HFFc6 (cell line): ENCODE measurements around the gene KCNIP3. TPM values are rescaled to one million over a fixed set of nuclear protein-coding genes. Genes with fewer than 3 reads are reported as not detected.

ENCODE experiments used
- DNase-seq: peaks from one replicate; pipeline ENCODE4 v3.0.0-alpha.2; 2018
- H3K27ac Mint-ChIP-seq: 2 replicates; pipeline ENCODE4 v1.8.0; 2020; ENCODE audit warnings: mild to moderate bottlenecking, mixed read lengths
- H3K27me3 Mint-ChIP-seq: 2 replicates; pipeline ENCODE4 v1.8.0; 2021; ENCODE audit warnings: mild to moderate bottlenecking, moderate library complexity, mixed read lengths; ENCODE audit not compliant: insufficient read depth
- H3K36me3 Mint-ChIP-seq: 2 replicates; pipeline ENCODE4 v1.8.0; 2021; ENCODE audit warnings: low read depth, mixed read lengths
- H3K4me1 Mint-ChIP-seq: 2 replicates; pipeline ENCODE4 v1.8.0; 2020; ENCODE audit warnings: low read depth, mixed read lengths
- H3K4me3 Mint-ChIP-seq: 2 replicates; pipeline ENCODE4 v1.8.0; 2020; ENCODE audit warnings: mild to moderate bottlenecking, moderate library complexity, mixed read lengths
- H3K9me3 Mint-ChIP-seq: 2 replicates; pipeline ENCODE4 v1.8.0; 2020; ENCODE audit warnings: mild to moderate bottlenecking, mixed read lengths
- CTCF ChIP-seq: fragments of 200-600 bp; sonication (generic); IDR thresholded peaks from 2 replicates; pipeline ENCODE4 v1.5.0; 2021; ENCODE audit warnings: antibody characterized with exemption, mild to moderate bottlenecking
- total RNA-seq, 6 experiments: library from RNA; stranded (reverse); fragmentation: NEBNext Ultra II Directional; extraction: Animal tissue kit (Norgen Biotek cat#: 25700); gene quantifications; 2 replicates in 1 of 6; 3 replicates in 5 of 6; pipeline ENCODE4 v1.2.3, GENCODE V29; 2021

Gene KCNIP3
- total RNA-seq, 6 experiments from 2014 or later: 0.56 to 2.4 (median 0.67) TPM

DNA sequence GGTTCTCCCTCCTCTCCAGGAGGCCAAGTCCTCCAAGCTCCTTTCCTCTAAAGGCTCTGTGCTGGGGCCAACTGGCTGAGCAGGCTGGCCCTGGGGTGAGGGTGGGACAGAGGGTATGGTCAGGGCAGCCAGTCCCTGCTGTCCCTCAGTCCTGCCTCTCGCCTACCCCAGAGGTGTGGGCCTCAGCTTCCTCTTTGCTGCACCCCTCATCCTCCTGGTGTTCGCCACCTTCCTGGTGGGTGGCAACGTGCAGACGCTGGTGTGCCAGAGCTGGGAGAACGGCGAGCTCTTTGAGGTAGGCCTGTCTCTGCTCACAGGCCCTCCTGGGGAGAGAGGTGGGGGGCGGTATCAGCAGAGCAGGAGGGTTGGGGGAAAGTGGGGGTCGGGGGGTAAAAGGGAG lies 16.1 kb upstream of the KCNIP3 start:
- Mint-ChIP-seq H3K4me1 (peaks cover 11% of the 10 kb centered on the region), H3K27ac (no peak overlapping the region), H3K27me3 (peaks cover 9% of the 10 kb centered on the region), H3K9me3 (no peaks in the 10 kb centered on the region), H3K4me3 (no peak overlapping the region), H3K36me3 (no peaks in the 10 kb centered on the region)
- no peak for DNase-seq
- no peak for TF ChIP-seq CTCF

- H3K4me3 Mint-ChIP-seq: no peak overlapping the region
- no peak for DNase-seq
- H3K27ac Mint-ChIP-seq: no peak overlapping the region
- H3K4me1 Mint-ChIP-seq: peaks cover 11% of the 10 kb centered on the region
- no peaks in the 10 kb centered on the region for H3K9me3 Mint-ChIP-seq
- H3K27me3 Mint-ChIP-seq: peaks cover 11% of the 10 kb centered on the region
- H3K36me3 Mint-ChIP-seq: no peaks in the 10 kb centered on the region
- TF ChIP-seq CTCF: no peak
These were observed 15.4 kb upstream of the KCNIP3 start for GRCh38 chr2:95281786-95282185.

DNA sequence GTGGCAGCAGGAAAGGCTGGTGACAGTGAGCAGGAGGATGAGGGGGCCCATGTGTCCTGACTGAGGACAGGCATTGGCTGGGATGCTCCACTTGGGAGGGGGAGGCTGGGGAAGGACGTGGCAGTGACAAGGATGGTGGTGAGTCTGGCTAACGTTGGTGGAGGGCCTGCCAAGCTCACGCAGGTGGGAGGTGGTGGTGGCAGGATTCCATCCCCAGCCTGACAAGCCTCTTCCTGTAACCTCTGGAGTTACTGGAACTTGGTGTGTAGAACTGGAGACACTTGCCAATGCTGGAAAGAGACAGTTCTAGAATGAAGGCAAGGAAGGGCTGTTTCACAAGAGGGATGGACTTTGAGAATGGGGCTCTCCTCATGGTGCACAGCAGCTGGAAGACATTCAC lies 14.7 kb upstream of the KCNIP3 start:
- H3K36me3 Mint-ChIP-seq: no peaks in the 10 kb centered on the region
- H3K4me3 Mint-ChIP-seq: no peak overlapping the region
- H3K4me1 Mint-ChIP-seq: peaks cover 11% of the 10 kb centered on the region
- H3K27ac Mint-ChIP-seq: no peak overlapping the region
- H3K9me3 Mint-ChIP-seq: no peaks in the 10 kb centered on the region
- no peak for DNase-seq
- H3K27me3 Mint-ChIP-seq: peaks cover 11% of the 10 kb centered on the region
- no peak for TF ChIP-seq CTCF

- H3K27me3 Mint-ChIP-seq: peaks cover 8% of the 10 kb centered on the region
- H3K9me3 Mint-ChIP-seq: no peaks in the 10 kb centered on the region
- no peak for DNase-seq
- H3K4me1 Mint-ChIP-seq: peaks cover under 1% of the 10 kb centered on the region; the same call in 1 of the 2 replicates
- no peak overlapping the region for H3K4me3 Mint-ChIP-seq
- H3K27ac Mint-ChIP-seq: no peak overlapping the region
- H3K36me3 Mint-ChIP-seq: no peaks in the 10 kb centered on the region
- no peak for TF ChIP-seq CTCF
These were observed 13.6 kb upstream of the KCNIP3 start for GRCh38 chr2:95283562-95283961.

DNA sequence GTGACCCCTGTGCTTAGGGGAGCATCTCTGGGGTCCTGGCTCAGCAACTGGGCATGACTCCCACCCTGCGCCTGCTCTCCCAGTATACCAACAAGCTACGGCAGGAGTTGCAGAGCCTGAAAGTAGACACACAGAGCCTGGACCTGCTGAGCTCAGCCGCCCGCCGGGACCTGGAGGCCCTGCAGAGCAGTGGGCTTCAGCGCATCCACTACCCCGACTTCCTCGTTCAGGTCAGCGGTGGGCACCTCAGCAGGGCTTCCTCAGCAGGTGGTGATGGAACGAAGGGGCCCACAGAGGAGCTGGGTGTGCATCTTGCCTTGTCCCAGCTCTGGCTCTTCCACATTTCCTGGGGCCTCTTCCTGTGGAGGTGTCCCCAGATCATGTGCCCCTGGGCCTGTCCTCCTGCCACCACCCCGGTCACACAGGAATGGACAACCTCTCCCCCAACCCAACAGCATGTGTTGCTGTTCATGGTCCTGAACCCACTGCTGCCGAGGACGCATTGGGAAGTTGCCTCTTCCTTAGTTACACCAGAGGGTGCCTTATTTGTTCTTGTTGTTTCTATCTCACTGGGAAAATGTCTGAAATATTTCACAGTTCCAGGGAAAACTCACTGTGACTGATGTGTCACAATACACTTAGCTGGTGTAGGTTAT lies 12.1 kb upstream of the KCNIP3 start:
- no peak for TF ChIP-seq CTCF
- Mint-ChIP-seq H3K4me3 (no peak overlapping the region), H3K4me1 (no peaks in the 10 kb centered on the region), H3K27me3 (peaks cover 8% of the 10 kb centered on the region), H3K36me3 (peaks cover 1% of the 10 kb centered on the region; the same call in 1 of the 2 replicates), H3K9me3 (peaks cover under 1% of the 10 kb centered on the region), H3K27ac (no peak overlapping the region)
- peak; percentile 5 for DNase-seq
